Testis (tissue), 3 donors: Measurements from ENCODE around the gene EXOC3L2. TPM values are rescaled to one million over a fixed set of nuclear protein-coding genes. Genes with fewer than 3 reads are reported as not detected.

Source experiments
- DNase-seq: peaks from one replicate; pipeline ENCODE4 v3.0.0-alpha.2; 2019
- H3K27ac ChIP-seq, 2 donors: fragments of 200-600 bp; sonication (generic); one replicate each; pipeline ENCODE4 v1.5.1; 2019
- H3K27me3 ChIP-seq: fragments of 200-600 bp; sonication (generic); one replicate; pipeline ENCODE4 v1.5.1; 2019
- H3K36me3 ChIP-seq: fragments of 200-600 bp; sonication (generic); one replicate; pipeline ENCODE4 v1.5.1; 2017; ENCODE audit warnings: low read depth; ENCODE audit errors: missing control alignments
- H3K4me1 ChIP-seq: fragments of 200-600 bp; sonication (generic); one replicate; pipeline ENCODE4 v1.5.1; 2019
- H3K4me3 ChIP-seq, 2 donors: fragments of 200-600 bp; sonication (generic); one replicate each; pipeline ENCODE4 v1.5.1; 2017 to 2019
- H3K9me3 ChIP-seq: fragments of 200-600 bp; sonication (generic); one replicate; pipeline ENCODE4 v1.5.1; 2017
- CTCF ChIP-seq, 3 experiments: fragments of 450-650 bp in 2 of 3; fragments of 200-600 bp in 1 of 3; sonication (generic) in 1 of 3; IDR thresholded peaks; one replicate each; pipeline ENCODE4 v1.5.1; 2016 to 2019; ENCODE audit warnings: antibody characterized with exemption in 3 of 3, mild to moderate bottlenecking in 2 of 3, moderate library complexity in 1 of 3
- POLR2A ChIP-seq: fragments of 450-650 bp; IDR thresholded peaks from one replicate; pipeline ENCODE4 v1.6.1; 2017; ENCODE audit warnings: antibody characterized with exemption, mild to moderate bottlenecking, moderate library complexity
- WGBS, 2 donors: methylation state at CpG; one replicate each; pipeline ENCODE4 v1.1.5; 2018; 5-methylcytosine and 5-hydroxymethylcytosine counted together
- intact Hi-C: fragments of 100-400 bp; cut with DNase I; formaldehyde crosslinking; loops from one replicate; pipeline ENCODE4 v1.15.1; 2023; ENCODE audit warnings: low total_unique reads
- polyA plus RNA-seq: library from polyadenylated mRNA; stranded (reverse); fragments of 350-450 nt; fragmentation: Illumina TruSeq; extraction: RNeasy Lipid Tissue Mini Kit (QIAGEN cat#74804); gene quantifications from one replicate; pipeline ENCODE4 v1.2.3, GENCODE V29; 2014; ENCODE audit warnings: low read depth, low replicate concordance; ENCODE audit not compliant: insufficient read depth
- total RNA-seq, 2 donors: library from RNA; depleted of rRNA; stranded (reverse); fragments of >200 nt; gene quantifications; one replicate each; pipeline ENCODE4 v1.2.3, GENCODE V29; 2016

The EXOC3L2 gene
- total and polyA plus RNA-seq, 3 donors from 2014 or later, result 7.4 to 30.2 (median 29.5) TPM

- WGBS, 2 donors, result 1 to 2% methylated on average over 30 to 48 of the region's 57 CpGs
- peaks cover 46% of the 10 kb centered on the region for H3K4me1 ChIP-seq
- no peaks in the 10 kb centered on the region for H3K27me3 ChIP-seq
- H3K4me3 ChIP-seq, result peak overlapping the region; percentile 93 to 96
- peak overlapping the region; percentile 86 to 97 for H3K27ac ChIP-seq
- no peaks in the 10 kb centered on the region for H3K36me3 ChIP-seq
- no peak for TF ChIP-seq POLR2A
- no peak for TF ChIP-seq CTCF (IDR thresholded peaks at IDR 0.05)
- H3K9me3 ChIP-seq, result no peaks in the 10 kb centered on the region
- intact Hi-C loops, result no loop called here
- DNase-seq, result no peak
Observed at GRCh38 chr19:45251452-45252354, 6.5 kb upstream of the EXOC3L2 start.

GRCh38 chr19:45250832-45251451 is 5.7 kb upstream of the EXOC3L2 start, which contains the start of gene MARK4:
Gene MARK4, plus strand, starts transcription at chr19:45251271. Its CDS starts 318 bp downstream, at chr19:45251589.
- peak within 1 kb of the TSS; percentile 93 to 96 for H3K4me3 ChIP-seq
- no peaks in the 10 kb centered on the region for H3K27me3 ChIP-seq
- intact Hi-C loops, result no loop called here
- peak; percentile 57 for DNase-seq
- no peaks in the 10 kb centered on the region for H3K9me3 ChIP-seq
- no peaks in the 10 kb centered on the region for H3K36me3 ChIP-seq
- 1 to 2% methylated on average over 32 to 36 of the region's 58 CpGs for WGBS, 2 donors
- H3K4me1 ChIP-seq, result peaks cover 39% of the 10 kb centered on the region
- H3K27ac ChIP-seq, result peak within 1 kb of the TSS; percentile 86 to 97
- TF ChIP-seq POLR2A (no peak), CTCF (IDR thresholded peaks at IDR 0.05) (no peak)

- intact Hi-C loops, result no loop called here
- Histone ChIP-seq H3K4me1 (peaks cover 34% of the 10 kb centered on the region), H3K9me3 (no peaks in the 10 kb centered on the region), H3K4me3 (peak overlapping the region; percentile 93 to 96), H3K27ac (peak overlapping the region; percentile 51 to 86), H3K27me3 (no peaks in the 10 kb centered on the region), H3K36me3 (no peaks in the 10 kb centered on the region)
- no peak for DNase-seq
- 13 to 45% methylated on average over 6 to 14 of the region's 14 CpGs for WGBS, 2 donors
- no peak for TF ChIP-seq POLR2A
- no peak for TF ChIP-seq CTCF (IDR thresholded peaks at IDR 0.05)
Observed at GRCh38 chr19:45250216-45250831, 5.1 kb upstream of the EXOC3L2 start.

GRCh38 chr19:45249261-45250033 is 4.2 kb upstream of the EXOC3L2 start:
- no peak for DNase-seq
- intact Hi-C loops, result no loop called here
- no peak overlapping the region for H3K27ac ChIP-seq
- H3K4me1 ChIP-seq, result peaks cover 34% of the 10 kb centered on the region
- H3K27me3 ChIP-seq, result no peaks in the 10 kb centered on the region
- no peaks in the 10 kb centered on the region for H3K36me3 ChIP-seq
- WGBS, 2 donors, result 64 to 69% methylated on average over 11 of the region's 11 CpGs
- H3K4me3 ChIP-seq, result no peak overlapping the region
- no peak for TF ChIP-seq POLR2A
- TF ChIP-seq CTCF (IDR thresholded peaks at IDR 0.05), result no peak
- H3K9me3 ChIP-seq, result no peaks in the 10 kb centered on the region
